Measurements from ENCODE around the gene CABCOCO1.

CABCOCO1 gene

GRCh38 chr10:61752111-61753011 is 89.6 kb downstream of the CABCOCO1 start:
- intact Hi-C loops (cut with DNase I; ENCODE audit: low total_unique reads) = no loop called here
- Histone ChIP-seq H3K36me3 (no peaks in the 10 kb centered on the region), H3K4me1 (peaks cover 0 to 76% (median 28%) of the 10 kb centered on the region in 4 donors), H3K27me3 (no peaks in the 10 kb centered on the region), H3K9me3 (no peaks in the 10 kb centered on the region), H3K4me3 (no peak overlapping the region), H3K27ac (peak overlapping the region; percentile 61 to 67)
- TF ChIP-seq CTCF (IDR thresholded peaks at IDR 0.05) = no peak
- DNase-seq = no peak

- TF ChIP-seq CTCF (IDR thresholded peaks at IDR 0.05) = no peak
- intact Hi-C loops (cut with DNase I; ENCODE audit: low total_unique reads) = no loop called here
- Histone ChIP-seq H3K27me3 (no peaks in the 10 kb centered on the region), H3K4me3 (no peak overlapping the region), H3K36me3 (no peaks in the 10 kb centered on the region), H3K9me3 (no peaks in the 10 kb centered on the region), H3K4me1 (peaks cover 0 to 78% (median 29%) of the 10 kb centered on the region in 4 donors), H3K27ac (peak overlapping the region in 1 of 2 donors; percentile 4)
- DNase-seq = no peak
Measured at GRCh38 chr10:61753453-61753852, 90.7 kb downstream of the CABCOCO1 start.

- no peaks in the 10 kb centered on the region for H3K36me3 ChIP-seq
- intact Hi-C loops (cut with DNase I; ENCODE audit: low total_unique reads) = no loop called here
- no peak for TF ChIP-seq CTCF (IDR thresholded peaks at IDR 0.05)
- H3K27me3 ChIP-seq = no peaks in the 10 kb centered on the region
- H3K4me3 ChIP-seq = no peak overlapping the region
- H3K27ac ChIP-seq = peak overlapping the region; percentile 4 to 44
- DNase-seq = no peak
- no peaks in the 10 kb centered on the region for H3K9me3 ChIP-seq
- peaks cover 0 to 68% (median 25%) of the 10 kb centered on the region in 4 donors for H3K4me1 ChIP-seq
Measured at GRCh38 chr10:61754587-61755550, 92.1 kb downstream of the CABCOCO1 start.

GRCh38 chr10:61757001-61757400 is 94.3 kb downstream of the CABCOCO1 start:
- no peak for DNase-seq
- Histone ChIP-seq H3K9me3 (no peaks in the 10 kb centered on the region), H3K27me3 (no peaks in the 10 kb centered on the region), H3K36me3 (no peaks in the 10 kb centered on the region), H3K4me1 (peaks cover 0 to 65% (median 19%) of the 10 kb centered on the region in 4 donors), H3K27ac (peak overlapping the region in 1 of 2 donors; percentile 35), H3K4me3 (no peak overlapping the region)
- intact Hi-C loops (cut with DNase I; ENCODE audit: low total_unique reads) = no loop called here
- no peak for TF ChIP-seq CTCF (IDR thresholded peaks at IDR 0.05)

- DNase-seq = peak; percentile 25 to 72
- no peak overlapping the region for H3K4me3 ChIP-seq
- no peaks in the 10 kb centered on the region for H3K27me3 ChIP-seq
- H3K4me1 ChIP-seq = peaks cover 0 to 65% (median 17%) of the 10 kb centered on the region in 4 donors
- TF ChIP-seq CTCF (IDR thresholded peaks at IDR 0.05) = no peak
- no peaks in the 10 kb centered on the region for H3K36me3 ChIP-seq
- peak overlapping the region in 1 of 2 donors; percentile 35 for H3K27ac ChIP-seq
- H3K9me3 ChIP-seq = no peaks in the 10 kb centered on the region
- intact Hi-C loops (cut with DNase I; ENCODE audit: low total_unique reads) = no loop called here
Measured at GRCh38 chr10:61757525-61758397, 95.0 kb downstream of the CABCOCO1 start.

All from tibial artery (tissue), 4 donors.